ENCODE results near the gene EGFR. TPM values are rescaled to one million over a fixed set of nuclear protein-coding genes. Genes with fewer than 3 reads are reported as not detected.

EGFR gene
- total RNA-seq, 2 donors from 2014 or later: 78.3 to 112 TPM

- Histone ChIP-seq H3K27me3 (replicated peaks; ENCODE audit: insufficient read depth) (no peaks in the 10 kb centered on the region), H3K4me1 (replicated peaks) (peaks cover 4% of the 10 kb centered on the region), H3K36me3 (peaks cover 0 to 18% of the 10 kb centered on the region in 2 donors), H3K27ac (no peak overlapping the region), H3K4me3 (no peak overlapping the region), H3K9me3 (no peaks in the 10 kb centered on the region)
- TF ChIP-seq POLR2A (IDR thresholded peaks at IDR 0.05): no peak
- TF ChIP-seq, protein P1, sequence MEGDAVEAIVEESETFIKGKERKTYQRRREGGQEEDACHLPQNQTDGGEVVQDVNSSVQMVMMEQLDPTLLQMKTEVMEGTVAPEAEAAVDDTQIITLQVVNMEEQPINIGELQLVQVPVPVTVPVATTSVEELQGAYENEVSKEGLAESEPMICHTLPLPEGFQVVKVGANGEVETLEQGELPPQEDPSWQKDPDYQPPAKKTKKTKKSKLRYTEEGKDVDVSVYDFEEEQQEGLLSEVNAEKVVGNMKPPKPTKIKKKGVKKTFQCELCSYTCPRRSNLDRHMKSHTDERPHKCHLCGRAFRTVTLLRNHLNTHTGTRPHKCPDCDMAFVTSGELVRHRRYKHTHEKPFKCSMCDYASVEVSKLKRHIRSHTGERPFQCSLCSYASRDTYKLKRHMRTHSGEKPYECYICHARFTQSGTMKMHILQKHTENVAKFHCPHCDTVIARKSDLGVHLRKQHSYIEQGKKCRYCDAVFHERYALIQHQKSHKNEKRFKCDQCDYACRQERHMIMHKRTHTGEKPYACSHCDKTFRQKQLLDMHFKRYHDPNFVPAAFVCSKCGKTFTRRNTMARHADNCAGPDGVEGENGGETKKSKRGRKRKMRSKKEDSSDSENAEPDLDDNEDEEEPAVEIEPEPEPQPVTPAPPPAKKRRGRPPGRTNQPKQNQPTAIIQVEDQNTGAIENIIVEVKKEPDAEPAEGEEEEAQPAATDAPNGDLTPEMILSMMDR (IDR thresholded peaks at IDR 0.05): no peak
- TF ChIP-seq POLR2AphosphoS5 (IDR thresholded peaks at IDR 0.05): no peak
- 95% methylated on average over 5 of the region's 5 CpGs for WGBS
- intact Hi-C loops (cut with DNase I): loop anchor here (10.0 kb wide), 1 partner anchor 57 kb away; no protein-coding TSS in a partner anchor
- DNase-seq (ENCODE audit: low spot score): no peak
These were observed 153.3 kb downstream of the EGFR start for GRCh38 chr7:55172161-55172560.

- no peak for DNase-seq (ENCODE audit: low spot score)
- Histone ChIP-seq H3K9me3 (no peaks in the 10 kb centered on the region), H3K4me3 (no peak overlapping the region), H3K4me1 (replicated peaks) (peaks cover 11% of the 10 kb centered on the region), H3K27me3 (replicated peaks; ENCODE audit: insufficient read depth) (no peaks in the 10 kb centered on the region), H3K36me3 (peaks cover 0 to 18% of the 10 kb centered on the region in 2 donors), H3K27ac (no peak overlapping the region)
- intact Hi-C loops (cut with DNase I): loop anchor here (10.0 kb wide), 1 partner anchor 58 kb away; no protein-coding TSS in a partner anchor
- 94% methylated on average over 25 of the region's 25 CpGs for WGBS
- TF ChIP-seq POLR2AphosphoS5 (IDR thresholded peaks at IDR 0.05) (no peak), POLR2A (IDR thresholded peaks at IDR 0.05) (no peak)
- TF ChIP-seq, protein P1 (IDR thresholded peaks at IDR 0.05): no peak
These were observed 154.2 kb downstream of the EGFR start for GRCh38 chr7:55172881-55173609.

GRCh38 chr7:55173671-55174070 is 154.9 kb downstream of the EGFR start:
- intact Hi-C loops (cut with DNase I): loop anchor here (10.0 kb wide), 1 partner anchor 59 kb away; no protein-coding TSS in a partner anchor
- Histone ChIP-seq H3K27me3 (replicated peaks; ENCODE audit: insufficient read depth) (no peaks in the 10 kb centered on the region), H3K27ac (peak overlapping the region in 1 of 2 donors; percentile 16), H3K9me3 (no peaks in the 10 kb centered on the region), H3K4me3 (no peak overlapping the region), H3K36me3 (peaks cover 0 to 18% of the 10 kb centered on the region in 2 donors), H3K4me1 (replicated peaks) (peaks cover 17% of the 10 kb centered on the region)
- TF ChIP-seq, protein P1 (IDR thresholded peaks at IDR 0.05): no peak
- TF ChIP-seq POLR2A (IDR thresholded peaks at IDR 0.05) (no peak), POLR2AphosphoS5 (IDR thresholded peaks at IDR 0.05) (no peak)
- DNase-seq (ENCODE audit: low spot score): no peak
- WGBS: 95% methylated on average over 7 of the region's 7 CpGs

- Histone ChIP-seq H3K36me3 (peaks cover 0 to 18% of the 10 kb centered on the region in 2 donors), H3K4me3 (no peak overlapping the region), H3K4me1 (replicated peaks) (peaks cover 20% of the 10 kb centered on the region), H3K9me3 (no peaks in the 10 kb centered on the region), H3K27ac (peak overlapping the region in 1 of 2 donors; percentile 16), H3K27me3 (replicated peaks; ENCODE audit: insufficient read depth) (no peaks in the 10 kb centered on the region)
- intact Hi-C loops (cut with DNase I): loop anchor here (10.0 kb wide), 1 partner anchor 60 kb away; no protein-coding TSS in a partner anchor
- DNase-seq (ENCODE audit: low spot score): no peak
- 85% methylated on average over 12 of the region's 12 CpGs for WGBS
- TF ChIP-seq POLR2AphosphoS5 (IDR thresholded peaks at IDR 0.05): no peak
- no peak for TF ChIP-seq POLR2A (IDR thresholded peaks at IDR 0.05)
- TF ChIP-seq, protein P1 (IDR thresholded peaks at IDR 0.05): no peak
These were observed 155.6 kb downstream of the EGFR start for GRCh38 chr7:55174456-55174855.

Data from prostate gland (tissue), 2 donors.